Vagina (tissue), 2 donors: Measurements from ENCODE around the gene LEMD2.

ENCODE experiments used
- CTCF ChIP-seq, 3 experiments: fragments of 450-650 bp in 2 of 3; fragments of 200-600 bp in 1 of 3; sonication (generic) in 1 of 3; IDR thresholded peaks; one replicate each; pipeline ENCODE4 v1.5.1; 2017 to 2019; ENCODE audit warnings: antibody characterized with exemption in 3 of 3, mild to moderate bottlenecking in 2 of 3, moderate library complexity in 2 of 3
- POLR2A ChIP-seq, 2 donors: fragments of 450-650 bp; IDR thresholded peaks; one replicate each; pipeline ENCODE4 v1.6.1; 2017; ENCODE audit warnings: antibody characterized with exemption in 2 of 2, mild to moderate bottlenecking in 2 of 2, moderate library complexity in 2 of 2
- POLR2AphosphoS5 ChIP-seq, 2 donors: sonication (generic); formaldehyde crosslinking; IDR thresholded peaks; one replicate each; pipeline ENCODE4 v1.9.0; 2017; ENCODE audit warnings: antibody characterized with exemption in 2 of 2, mild to moderate bottlenecking in 2 of 2, low read depth in 1 of 2; ENCODE audit not compliant: insufficient read depth in 1 of 2

- TF ChIP-seq POLR2A (IDR thresholded peaks at IDR 0.05) = no peak
- TF ChIP-seq POLR2AphosphoS5 (IDR thresholded peaks at IDR 0.05; ENCODE audit: insufficient read depth in 1 of 2, low read depth in 1 of 2) = no peak
- TF ChIP-seq CTCF (IDR thresholded peaks at IDR 0.05) = no peak
These were observed 28.0 kb upstream of the LEMD2 start for GRCh38 chr6:33816911-33817310.
